ENCODE results near the gene SHANK1. TPM values are rescaled to one million over a fixed set of nuclear protein-coding genes. Genes with fewer than 3 reads are reported as not detected.

SHANK1 gene
- total and polyA plus RNA-seq, 2 of the 13 experiments (the other 11 are each of a cell fraction or from before 2014, with no cell fraction given): not detected

GRCh38 chr19:50679177-50680125, 40.2 kb downstream of the SHANK1 start (continued):
- TF ChIP-seq HNF1A (IDR thresholded peaks at IDR 0.05; ENCODE audit: low read depth) (no peak), HNF1A (CRISPR knock-in tag; IDR thresholded peaks at IDR 0.05; ENCODE audit: borderline replicate concordance) (no peak), MYPOP (CRISPR knock-in tag; IDR thresholded peaks at IDR 0.05) (no peak), ATF1 (CRISPR knock-in tag; IDR thresholded peaks at IDR 0.05) (peak; percentile 93), RNF2 (conservative IDR thresholded peaks at IDR 0.05; ENCODE audit: low read depth) (0 out of 2 replicates have a peak, but pooled peaks have one; percentile 34), CREB1 (IDR thresholded peaks at IDR 0.05) (peak; percentile 99), CREB1 (CRISPR knock-in tag; IDR thresholded peaks at IDR 0.05) (peak; percentile 96), NFYB (CRISPR knock-in tag; IDR thresholded peaks at IDR 0.05) (peak; percentile 96), NFYC (CRISPR knock-in tag; IDR thresholded peaks at IDR 0.05) (peak; percentile 94), SMAD3 (CRISPR knock-in tag; IDR thresholded peaks at IDR 0.05) (no peak), ATF7 (IDR thresholded peaks at IDR 0.05) (peak; percentile 98), ATF7 (CRISPR knock-in tag; IDR thresholded peaks at IDR 0.05) (no peak), ADNP (CRISPR knock-in tag; IDR thresholded peaks at IDR 0.05) (no peak)
- TF ChIP-seq, protein P1, sequence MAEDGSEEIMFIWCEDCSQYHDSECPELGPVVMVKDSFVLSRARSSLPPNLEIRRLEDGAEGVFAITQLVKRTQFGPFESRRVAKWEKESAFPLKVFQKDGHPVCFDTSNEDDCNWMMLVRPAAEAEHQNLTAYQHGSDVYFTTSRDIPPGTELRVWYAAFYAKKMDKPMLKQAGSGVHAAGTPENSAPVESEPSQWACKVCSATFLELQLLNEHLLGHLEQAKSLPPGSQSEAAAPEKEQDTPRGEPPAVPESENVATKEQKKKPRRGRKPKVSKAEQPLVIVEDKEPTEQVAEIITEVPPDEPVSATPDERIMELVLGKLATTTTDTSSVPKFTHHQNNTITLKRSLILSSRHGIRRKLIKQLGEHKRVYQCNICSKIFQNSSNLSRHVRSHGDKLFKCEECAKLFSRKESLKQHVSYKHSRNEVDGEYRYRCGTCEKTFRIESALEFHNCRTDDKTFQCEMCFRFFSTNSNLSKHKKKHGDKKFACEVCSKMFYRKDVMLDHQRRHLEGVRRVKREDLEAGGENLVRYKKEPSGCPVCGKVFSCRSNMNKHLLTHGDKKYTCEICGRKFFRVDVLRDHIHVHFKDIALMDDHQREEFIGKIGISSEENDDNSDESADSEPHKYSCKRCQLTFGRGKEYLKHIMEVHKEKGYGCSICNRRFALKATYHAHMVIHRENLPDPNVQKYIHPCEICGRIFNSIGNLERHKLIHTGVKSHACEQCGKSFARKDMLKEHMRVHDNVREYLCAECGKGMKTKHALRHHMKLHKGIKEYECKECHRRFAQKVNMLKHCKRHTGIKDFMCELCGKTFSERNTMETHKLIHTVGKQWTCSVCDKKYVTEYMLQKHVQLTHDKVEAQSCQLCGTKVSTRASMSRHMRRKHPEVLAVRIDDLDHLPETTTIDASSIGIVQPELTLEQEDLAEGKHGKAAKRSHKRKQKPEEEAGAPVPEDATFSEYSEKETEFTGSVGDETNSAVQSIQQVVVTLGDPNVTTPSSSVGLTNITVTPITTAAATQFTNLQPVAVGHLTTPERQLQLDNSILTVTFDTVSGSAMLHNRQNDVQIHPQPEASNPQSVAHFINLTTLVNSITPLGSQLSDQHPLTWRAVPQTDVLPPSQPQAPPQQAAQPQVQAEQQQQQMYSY (CRISPR knock-in tag; IDR thresholded peaks at IDR 0.05): no peak

Measured in HepG2 (cell line).